Epithelial cell of proximal tubule (primary cell): Measurements from ENCODE around the gene BLCAP. TPM values are rescaled to one million over a fixed set of nuclear protein-coding genes. Genes with fewer than 3 reads are reported as not detected.

Experiments
- DNase-seq: peaks from one replicate; pipeline ENCODE4 v3.0.0-alpha.2; 2011; ENCODE audit warnings: low read depth
- H3K4me3 ChIP-seq: 2 replicates; pipeline ENCODE4 v1.5.1; 2011; ENCODE audit warnings: low read depth, mild to moderate bottlenecking, low read length
- total RNA-seq: library from RNA; depleted of rRNA; stranded (reverse); fragments of >200 nt; gene quantifications from 2 replicates; pipeline ENCODE4 v1.2.3, GENCODE V29; 2015
- TF ChIP-seq, protein P1 (sequence below): conservative IDR thresholded peaks from 2 replicates; pipeline ENCODE4 v1.5.1; 2012; ENCODE audit warnings: low read depth, mild to moderate bottlenecking, low read length

BLCAP gene
- total RNA-seq, 1 donor from 2014 or later = 25.3 TPM

DNA sequence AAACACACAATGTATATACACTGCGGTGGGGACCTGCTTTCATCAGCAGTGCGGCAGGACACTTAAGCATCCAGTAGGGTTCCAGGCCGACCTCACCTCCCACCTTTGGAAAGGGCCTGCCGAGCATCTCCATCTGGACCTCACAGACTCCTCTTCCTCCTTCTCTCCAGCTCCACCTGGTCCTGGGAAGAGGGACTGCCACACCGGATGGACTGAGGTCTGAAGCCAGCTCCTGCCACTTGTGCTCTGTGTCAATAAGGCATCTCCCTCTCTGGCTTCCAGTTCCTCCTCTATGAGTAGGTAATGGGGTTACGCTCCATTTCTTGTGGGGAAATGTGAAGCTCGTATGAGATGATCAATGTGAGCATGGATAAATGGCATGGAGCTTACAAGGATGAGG, 25.7 kb downstream of the BLCAP start:
- H3K4me3 ChIP-seq = no peak overlapping the region
- no peak for DNase-seq
- TF ChIP-seq, protein P1, sequence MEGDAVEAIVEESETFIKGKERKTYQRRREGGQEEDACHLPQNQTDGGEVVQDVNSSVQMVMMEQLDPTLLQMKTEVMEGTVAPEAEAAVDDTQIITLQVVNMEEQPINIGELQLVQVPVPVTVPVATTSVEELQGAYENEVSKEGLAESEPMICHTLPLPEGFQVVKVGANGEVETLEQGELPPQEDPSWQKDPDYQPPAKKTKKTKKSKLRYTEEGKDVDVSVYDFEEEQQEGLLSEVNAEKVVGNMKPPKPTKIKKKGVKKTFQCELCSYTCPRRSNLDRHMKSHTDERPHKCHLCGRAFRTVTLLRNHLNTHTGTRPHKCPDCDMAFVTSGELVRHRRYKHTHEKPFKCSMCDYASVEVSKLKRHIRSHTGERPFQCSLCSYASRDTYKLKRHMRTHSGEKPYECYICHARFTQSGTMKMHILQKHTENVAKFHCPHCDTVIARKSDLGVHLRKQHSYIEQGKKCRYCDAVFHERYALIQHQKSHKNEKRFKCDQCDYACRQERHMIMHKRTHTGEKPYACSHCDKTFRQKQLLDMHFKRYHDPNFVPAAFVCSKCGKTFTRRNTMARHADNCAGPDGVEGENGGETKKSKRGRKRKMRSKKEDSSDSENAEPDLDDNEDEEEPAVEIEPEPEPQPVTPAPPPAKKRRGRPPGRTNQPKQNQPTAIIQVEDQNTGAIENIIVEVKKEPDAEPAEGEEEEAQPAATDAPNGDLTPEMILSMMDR = no peak

DNA sequence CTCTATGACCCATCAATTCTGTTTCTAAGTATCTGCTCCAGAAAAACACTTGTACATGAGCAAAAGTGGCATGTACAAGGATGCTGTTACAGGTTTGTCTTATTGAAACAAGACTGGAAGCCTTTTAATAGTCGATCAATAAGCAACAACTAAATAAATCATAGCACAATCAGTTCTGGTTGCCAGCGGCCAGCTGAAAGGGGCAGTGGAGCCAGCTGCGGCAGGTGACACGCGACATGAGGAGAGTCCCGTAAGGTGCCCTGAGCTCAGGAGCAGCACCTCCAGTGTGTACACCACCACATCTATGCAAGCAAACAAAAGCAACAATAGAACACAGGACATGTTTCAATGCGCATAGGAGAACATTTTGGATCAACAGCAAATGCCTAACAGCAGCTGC, 27.4 kb downstream of the BLCAP start:
- no peak overlapping the region for H3K4me3 ChIP-seq
- TF ChIP-seq, protein P1 = no peak

DNA sequence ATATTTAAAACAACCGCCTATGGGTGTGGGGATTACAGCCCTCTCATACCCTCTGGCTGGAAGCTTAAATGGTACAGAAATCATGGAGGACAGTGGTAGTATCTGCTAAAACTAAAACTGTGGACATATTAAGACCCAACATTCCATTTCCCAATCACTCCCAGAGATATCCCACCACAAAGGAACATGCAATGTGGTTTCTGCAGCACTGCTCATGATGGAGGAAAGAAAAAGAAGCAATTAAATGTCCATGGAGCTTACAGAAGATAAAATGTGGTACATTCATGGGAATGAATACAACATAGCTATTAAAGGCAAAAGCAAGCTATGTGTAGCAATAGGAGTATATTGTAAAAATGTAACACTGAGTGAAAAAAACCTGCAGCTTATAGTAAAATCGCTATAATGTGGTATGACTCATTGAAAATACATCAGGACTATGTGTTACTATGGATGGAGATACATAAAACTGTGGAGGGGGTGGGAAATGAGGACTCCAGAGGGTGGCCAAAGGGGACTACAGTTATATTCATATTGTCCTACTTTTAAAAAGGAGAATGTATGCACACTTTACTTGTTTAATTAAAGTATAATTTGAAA, 29.5 kb downstream of the BLCAP start:
- DNase-seq = no peak
- TF ChIP-seq, protein P1 = no peak

More for the DNA sequence above, 27.4 kb downstream of the BLCAP start:
- no peak for DNase-seq

DNA sequence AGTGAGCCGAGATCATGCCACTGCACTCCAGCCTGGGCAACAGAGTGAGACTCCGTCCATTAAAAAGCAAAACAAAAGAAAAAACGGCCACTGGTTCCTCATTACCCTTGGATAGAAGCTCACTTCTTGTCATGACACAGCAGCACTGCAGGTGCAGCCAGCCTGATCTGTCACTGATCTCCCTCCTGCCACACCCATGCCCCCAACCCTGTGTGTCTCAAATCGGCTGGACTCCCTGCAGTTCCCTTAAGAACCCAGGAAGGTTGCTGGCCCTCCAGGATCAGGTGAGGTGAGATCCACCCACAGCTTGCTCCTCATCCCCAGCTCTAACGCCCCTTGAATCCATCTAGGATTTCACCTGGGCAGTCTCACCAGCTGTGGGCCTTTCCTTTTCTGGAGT, 32.9 kb downstream of the BLCAP start:
- H3K4me3 ChIP-seq = no peak overlapping the region
- TF ChIP-seq, protein P1 = no peak
- DNase-seq = no peak

More for the DNA sequence above, 29.5 kb downstream of the BLCAP start:
- no peak overlapping the region for H3K4me3 ChIP-seq

DNA sequence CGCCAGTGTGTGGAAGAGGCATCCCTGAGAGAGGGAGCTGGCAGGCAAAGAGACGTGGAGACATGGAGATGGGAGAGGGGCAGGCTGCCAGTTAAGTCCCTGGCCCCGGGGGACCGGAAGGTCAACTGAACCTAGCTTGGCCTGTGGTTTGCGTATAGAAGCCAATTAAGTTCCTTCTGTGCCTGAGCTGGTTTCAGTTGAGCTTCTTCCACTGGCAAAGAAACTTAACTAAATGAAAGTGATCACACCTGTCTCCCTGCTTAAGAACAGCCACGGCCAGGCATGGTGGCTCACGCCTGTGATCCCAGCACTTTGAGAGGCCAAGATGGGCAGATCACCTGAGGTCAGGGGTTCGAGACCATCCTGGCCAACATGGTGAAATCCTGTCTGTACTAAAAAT, 33.4 kb downstream of the BLCAP start:
- TF ChIP-seq, protein P1 = no peak
- no peak for DNase-seq
- H3K4me3 ChIP-seq = no peak overlapping the region

DNA sequence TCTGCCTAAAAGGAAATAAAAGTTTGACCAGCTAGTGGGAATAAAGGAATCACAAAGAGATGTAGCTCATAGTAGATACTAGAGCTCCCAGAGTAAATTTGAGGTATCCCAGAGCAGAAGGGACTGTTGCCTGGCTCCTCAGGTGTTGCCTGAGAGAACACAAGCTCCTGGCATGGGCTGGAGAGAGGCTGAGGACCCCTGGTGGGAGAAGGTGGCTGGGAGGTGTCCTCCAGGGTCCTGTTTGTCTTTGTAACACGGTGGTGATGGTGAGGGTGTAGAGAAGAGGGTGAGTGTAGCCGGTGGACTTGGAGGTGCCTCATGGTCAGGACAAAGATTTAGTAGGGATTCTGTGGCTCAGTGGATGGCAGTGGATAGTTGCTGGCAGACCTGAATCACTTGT, 34.7 kb downstream of the BLCAP start:
- no peak for DNase-seq
- no peak overlapping the region for H3K4me3 ChIP-seq
- TF ChIP-seq, protein P1 = no peak

DNA sequence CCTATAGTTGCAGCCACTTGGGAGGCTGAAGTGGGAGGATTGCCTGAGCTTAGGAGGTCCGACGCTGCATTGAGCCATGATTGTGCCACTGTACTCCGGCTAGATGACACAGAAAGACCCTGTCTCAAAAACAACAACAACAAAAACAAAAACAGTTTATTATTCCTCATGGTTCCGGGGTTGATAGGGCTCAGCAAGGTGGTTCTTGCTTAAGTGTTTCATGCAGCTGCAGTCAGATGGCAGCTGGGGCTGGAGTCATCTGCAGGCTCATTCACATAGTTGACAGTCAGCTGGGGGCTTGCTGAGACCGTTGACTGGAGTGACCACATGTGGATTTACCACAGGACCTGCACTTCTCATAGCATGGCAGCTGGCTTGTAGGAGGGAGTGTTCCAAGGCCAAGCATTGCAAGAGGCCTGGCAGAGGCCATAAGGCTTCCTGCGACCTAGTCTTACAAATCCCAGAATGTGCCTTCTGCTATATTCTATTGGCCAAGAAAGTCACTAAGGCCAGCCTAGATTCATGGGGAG, 35.5 kb downstream of the BLCAP start:
- DNase-seq = no peak
- H3K4me3 ChIP-seq = no peak overlapping the region
- TF ChIP-seq, protein P1 = no peak
